Hematopoietic multipotent progenitor cell treated with erythropoietin and hydrocortisone succinate and interleukin-3 and kit ligand, for 17 days (in vitro differentiated cells): ENCODE data around the gene KCNK10.

Source experiments
- DNase-seq: peaks from one replicate; pipeline ENCODE4 v3.0.0-alpha.2; 2015; ENCODE audit warnings: low spot score

KCNK10 gene

DNA sequence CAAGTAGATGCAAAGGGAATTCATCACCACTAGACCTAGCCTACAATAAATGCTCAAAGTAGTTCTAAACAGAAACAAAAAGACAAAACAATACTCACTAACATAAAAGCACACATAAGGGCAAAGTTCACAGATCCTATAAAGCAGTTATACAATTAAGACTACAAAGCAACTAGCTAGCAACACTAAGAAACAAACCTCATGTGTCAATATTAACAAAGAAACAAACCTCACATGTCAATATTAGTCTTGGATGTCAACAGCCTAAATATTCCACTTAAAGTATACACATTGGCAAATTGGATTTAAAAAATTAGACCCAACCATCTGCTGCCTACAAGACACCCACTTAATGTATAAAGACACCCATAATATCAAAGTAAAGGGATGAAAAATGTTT is 152.7 kb downstream of the KCNK10 start:
- DNase-seq = no peak

DNA sequence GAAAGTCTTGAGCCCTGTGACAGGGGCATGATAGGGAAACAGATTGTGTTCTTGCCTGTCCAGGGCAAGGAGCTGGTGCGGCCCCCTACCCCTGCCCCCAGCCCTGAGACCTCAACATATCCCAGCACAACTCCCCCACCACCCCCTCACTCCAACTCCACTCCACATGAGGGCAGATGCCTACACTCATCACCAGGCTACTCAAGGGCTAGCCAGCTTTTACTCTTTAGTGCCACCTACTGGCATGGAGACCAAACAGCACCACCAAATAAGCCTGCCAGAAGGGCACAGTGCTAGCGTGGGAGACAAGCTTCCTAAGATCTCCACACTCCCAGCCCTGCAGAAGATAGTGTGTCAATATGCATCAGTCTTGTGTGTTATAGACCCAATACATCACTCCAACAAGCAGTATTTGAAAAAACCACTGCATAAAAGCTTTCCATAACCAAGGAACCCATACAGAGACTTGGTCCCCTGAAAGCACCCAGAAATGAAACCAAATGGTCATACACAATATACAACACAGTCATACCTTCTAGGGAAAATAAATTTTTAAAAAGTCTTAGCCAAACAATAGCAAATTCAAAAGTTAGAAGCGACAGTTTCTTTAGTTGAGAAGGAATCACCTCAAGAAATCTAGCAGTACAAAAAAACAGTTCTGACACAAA is 154.4 kb downstream of the KCNK10 start:
- DNase-seq = peak; percentile 72

DNA sequence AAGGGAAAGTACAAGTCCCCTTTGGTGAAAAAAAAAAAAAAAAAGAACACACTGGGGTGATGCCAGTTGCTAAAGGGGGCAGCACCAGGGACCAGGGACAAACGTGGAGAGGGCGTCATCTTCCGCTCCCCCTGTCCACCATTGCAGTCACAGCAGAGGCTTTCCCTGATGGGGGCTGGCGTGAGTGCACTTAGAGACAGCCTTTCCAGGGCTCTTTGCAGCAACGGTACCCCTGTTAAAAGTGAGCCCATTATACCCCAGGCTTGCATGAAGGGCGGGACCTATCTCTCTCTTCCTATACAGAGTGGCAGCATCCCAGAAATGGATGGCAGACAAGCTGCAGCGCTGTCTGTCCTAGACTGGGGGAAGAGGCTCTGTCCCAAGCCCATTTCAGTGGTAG is 155.0 kb downstream of the KCNK10 start:
- no peak for DNase-seq

DNA sequence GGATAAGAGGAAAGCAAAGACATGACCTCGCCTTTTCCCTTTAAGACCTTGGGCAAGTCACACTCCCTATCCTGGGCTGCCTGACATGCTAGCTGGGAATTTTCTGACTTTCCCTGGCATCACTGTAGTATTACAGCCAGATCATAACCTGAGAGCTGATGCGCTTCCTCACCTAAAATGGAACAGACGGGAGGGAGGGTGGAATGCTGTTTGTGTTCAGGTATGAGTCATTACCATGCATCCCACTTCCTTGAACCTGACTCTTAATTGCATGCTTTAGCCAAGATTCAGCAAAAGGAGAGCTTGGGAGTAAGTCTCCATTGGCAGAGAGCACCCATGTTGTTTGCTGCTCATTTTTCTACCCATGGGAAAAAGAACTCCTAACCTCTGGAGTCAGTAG is 156.5 kb downstream of the KCNK10 start:
- DNase-seq = no peak

GRCh38 chr14:88164906-88165534 is 158.0 kb downstream of the KCNK10 start:
- no peak for DNase-seq

GRCh38 chr14:88163731-88164255 is 159.3 kb downstream of the KCNK10 start:
- no peak for DNase-seq

GRCh38 chr14:88156127-88156526 is 166.9 kb downstream of the KCNK10 start:
- no peak for DNase-seq

- DNase-seq = no peak
These were observed 168.1 kb downstream of the KCNK10 start for GRCh38 chr14:88154926-88155325.

- no peak for DNase-seq
These were observed 168.7 kb downstream of the KCNK10 start for GRCh38 chr14:88154321-88154720.

DNA sequence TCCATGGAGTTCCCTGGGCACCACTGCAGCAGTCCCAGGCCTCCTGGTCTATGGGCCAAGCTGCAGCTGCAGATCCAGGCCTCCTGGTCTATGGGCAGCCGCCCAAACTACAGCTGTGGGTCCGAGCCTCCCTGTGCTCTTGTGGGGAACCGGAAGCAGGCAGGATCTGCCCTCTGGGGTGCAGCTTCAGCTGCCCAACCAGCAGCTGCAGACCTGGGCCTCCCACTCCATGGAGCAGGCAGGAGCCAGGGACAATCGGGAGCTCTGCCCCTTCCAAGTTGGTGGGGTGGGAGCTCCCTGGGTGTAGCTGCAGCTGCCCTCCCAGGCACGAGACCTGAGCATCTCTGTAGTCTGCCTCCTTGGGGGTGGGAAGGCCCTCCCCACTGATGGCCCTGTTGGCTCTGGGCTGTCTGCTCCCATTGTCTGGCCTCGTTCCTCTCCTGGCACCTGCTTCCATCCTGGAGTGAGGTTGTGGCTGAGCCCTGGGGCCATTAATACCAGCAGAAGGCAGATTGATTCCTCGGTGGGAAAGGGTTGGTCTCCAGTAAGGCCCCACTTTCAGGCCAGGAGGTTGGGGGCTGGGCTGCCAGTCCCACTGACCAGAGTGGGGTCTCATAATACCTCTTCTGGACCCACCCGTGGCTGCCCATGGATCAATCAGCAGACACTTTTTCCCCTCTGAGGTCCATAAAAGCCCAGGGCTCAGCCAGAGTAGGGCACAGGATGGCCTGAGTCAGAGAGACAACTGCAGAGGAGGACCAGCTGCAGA is 176.0 kb downstream of the KCNK10 start:
- DNase-seq = no peak

DNA sequence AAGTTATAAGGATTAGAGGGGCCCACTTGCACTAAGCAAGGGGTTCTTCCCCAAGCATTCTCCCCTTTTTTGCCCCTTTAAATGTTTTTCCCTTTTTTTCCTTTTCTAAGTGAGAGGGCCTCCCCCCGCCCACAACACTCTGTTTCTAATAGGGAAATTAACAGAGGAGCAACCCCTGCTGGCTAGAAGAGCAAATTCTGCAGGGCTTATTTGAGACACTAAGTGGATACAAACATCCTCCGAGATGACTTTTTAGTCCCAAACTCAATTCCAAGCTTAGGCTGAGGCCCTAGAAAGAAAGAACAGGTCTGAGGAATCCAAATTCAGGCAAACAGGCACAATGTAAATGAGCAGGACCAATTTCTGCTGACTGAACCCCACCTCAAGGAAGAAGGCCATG is 179.3 kb downstream of the KCNK10 start:
- DNase-seq = no peak

GRCh38 chr14:88142997-88143396 is 180.1 kb downstream of the KCNK10 start:
- DNase-seq = no peak

- DNase-seq = no peak
These were observed 182.2 kb downstream of the KCNK10 start for GRCh38 chr14:88140874-88141273.

DNA sequence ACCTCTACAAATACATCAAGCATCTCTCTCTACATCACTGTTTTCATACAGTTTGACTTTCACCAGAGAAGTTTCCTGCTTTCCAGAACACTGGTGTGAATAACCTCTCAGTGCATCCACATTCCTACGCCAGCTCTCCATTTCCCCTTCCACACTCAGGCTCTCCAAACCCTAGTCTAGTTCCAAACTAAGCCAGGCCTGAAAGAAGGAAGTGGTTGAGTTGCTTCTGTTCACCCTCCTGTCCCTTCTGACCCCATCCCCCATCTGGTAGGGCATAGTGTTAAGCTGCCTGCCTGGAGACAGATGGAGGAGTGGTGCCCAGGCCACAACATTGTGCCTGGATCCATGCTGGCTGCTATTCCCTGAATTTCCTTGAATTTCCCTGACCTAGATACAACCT is 185.7 kb downstream of the KCNK10 start:
- DNase-seq = no peak
